Muscle layer of colon (tissue), 2 donors: ENCODE results near the gene UBE2K.
"Not testable (repeated sequence)": the region's sequence is repeated elsewhere in the genome, so short reads cannot be mapped to it uniquely, and the experiment has no call there.

Experiments used
- H3K27ac ChIP-seq: one replicate; pipeline ENCODE4 v1.7.0; 2013; ENCODE audit warnings: low read depth, mild to moderate bottlenecking, low read length, moderate library complexity
- H3K27me3 ChIP-seq, 2 donors: one replicate each; pipeline ENCODE4 v1.7.0; 2013; ENCODE audit warnings: low read length in 2 of 2, mild to moderate bottlenecking in 2 of 2; ENCODE audit not compliant: insufficient read depth in 2 of 2, control insufficient read depth in 1 of 2
- H3K36me3 ChIP-seq: one replicate; pipeline ENCODE4 v1.7.0; 2013; ENCODE audit warnings: mild to moderate bottlenecking, low read length; ENCODE audit not compliant: insufficient read depth
- H3K4me1 ChIP-seq: one replicate; pipeline ENCODE4 v1.7.0; 2013; ENCODE audit warnings: mild to moderate bottlenecking, low read length; ENCODE audit not compliant: insufficient read depth
- H3K4me3 ChIP-seq, 2 donors: one replicate each; pipeline ENCODE4 v1.7.0; 2013; ENCODE audit warnings: low read length in 2 of 2, low read depth in 1 of 2, mild to moderate bottlenecking in 1 of 2, moderate library complexity in 1 of 2
- H3K9ac ChIP-seq: one replicate; pipeline ENCODE4 v1.7.0; 2013; ENCODE audit warnings: low read length
- H3K9me3 ChIP-seq: one replicate; pipeline ENCODE4 v1.7.0; 2013; ENCODE audit warnings: mild to moderate bottlenecking, low read length
- donor health status: abdominal sarcoma.
- donor health status: Adenocarcinoma of cecum.

The UBE2K gene

GRCh38 chr4:39770471-39770870 lies 72.5 kb downstream of the UBE2K start:
- no peaks in the 10 kb centered on the region for H3K4me1 ChIP-seq
- H3K27ac ChIP-seq = no peak overlapping the region
- no peak overlapping the region for H3K9ac ChIP-seq
- H3K27me3 ChIP-seq = no peaks in the 10 kb centered on the region
- H3K9me3 ChIP-seq = no peaks in the 10 kb centered on the region
- H3K36me3 ChIP-seq = peaks cover 13% of the 10 kb centered on the region
- no peak overlapping the region for H3K4me3 ChIP-seq

GRCh38 chr4:39770969-39771724 lies 73.2 kb downstream of the UBE2K start:
- Histone ChIP-seq H3K27ac (no peak overlapping the region), H3K36me3 (peaks cover 14% of the 10 kb centered on the region)

GRCh38 chr4:39781988-39782387 lies 84.1 kb downstream of the UBE2K start:
- not testable (repeated sequence) for H3K4me3 ChIP-seq, H3K27me3 ChIP-seq, H3K9me3 ChIP-seq, H3K9ac ChIP-seq, H3K27ac ChIP-seq, H3K4me1 ChIP-seq
- peaks cover 12% of the 10 kb centered on the region for H3K36me3 ChIP-seq

More at GRCh38 chr4:39770969-39771724, 73.2 kb downstream of the UBE2K start:
- H3K4me3 ChIP-seq = no peak overlapping the region
- H3K27me3 ChIP-seq = no peaks in the 10 kb centered on the region
- no peaks in the 10 kb centered on the region for H3K9me3 ChIP-seq
- no peak overlapping the region for H3K9ac ChIP-seq
- no peaks in the 10 kb centered on the region for H3K4me1 ChIP-seq

- H3K4me3 ChIP-seq = no peak overlapping the region
- H3K27ac ChIP-seq = no peak overlapping the region
- H3K9me3 ChIP-seq = no peaks in the 10 kb centered on the region
- H3K4me1 ChIP-seq = no peaks in the 10 kb centered on the region
- no peaks in the 10 kb centered on the region for H3K27me3 ChIP-seq
- no peak overlapping the region for H3K9ac ChIP-seq
- no peaks in the 10 kb centered on the region for H3K36me3 ChIP-seq
These were observed 87.1 kb downstream of the UBE2K start for GRCh38 chr4:39785083-39785482.

GRCh38 chr4:39786838-39787237 lies 88.9 kb downstream of the UBE2K start:
- H3K4me1 ChIP-seq = no peaks in the 10 kb centered on the region
- no peaks in the 10 kb centered on the region for H3K36me3 ChIP-seq
- no peak overlapping the region for H3K4me3 ChIP-seq
- H3K9me3 ChIP-seq = no peaks in the 10 kb centered on the region
- no peak overlapping the region for H3K27ac ChIP-seq
- H3K9ac ChIP-seq = no peak overlapping the region
- no peaks in the 10 kb centered on the region for H3K27me3 ChIP-seq

GRCh38 chr4:39792128-39792527 lies 94.2 kb downstream of the UBE2K start:
- no peak overlapping the region for H3K9ac ChIP-seq
- H3K27ac ChIP-seq = no peak overlapping the region
- no peak overlapping the region for H3K4me3 ChIP-seq
- no peaks in the 10 kb centered on the region for H3K27me3 ChIP-seq
- H3K36me3 ChIP-seq = no peaks in the 10 kb centered on the region
- H3K4me1 ChIP-seq = no peaks in the 10 kb centered on the region
- no peaks in the 10 kb centered on the region for H3K9me3 ChIP-seq

- Histone ChIP-seq H3K9ac (no peak overlapping the region), H3K27me3 (no peaks in the 10 kb centered on the region), H3K4me1 (no peaks in the 10 kb centered on the region), H3K9me3 (no peaks in the 10 kb centered on the region), H3K36me3 (no peaks in the 10 kb centered on the region), H3K4me3 (no peak overlapping the region), H3K27ac (no peak overlapping the region)
These were observed 94.6 kb downstream of the UBE2K start for GRCh38 chr4:39792529-39792928.

- not testable (repeated sequence) for H3K4me1 ChIP-seq, H3K9me3 ChIP-seq, H3K36me3 ChIP-seq, H3K9ac ChIP-seq, H3K27ac ChIP-seq, H3K4me3 ChIP-seq, H3K27me3 ChIP-seq
These were observed 95.0 kb downstream of the UBE2K start for GRCh38 chr4:39792976-39793375.

GRCh38 chr4:39802005-39802404 lies 104.1 kb downstream of the UBE2K start:
- Histone ChIP-seq H3K9me3 (no peaks in the 10 kb centered on the region), H3K4me1 (no peaks in the 10 kb centered on the region), H3K27me3 (no peaks in the 10 kb centered on the region), H3K4me3 (no peak overlapping the region), H3K36me3 (no peaks in the 10 kb centered on the region), H3K9ac (no peak overlapping the region), H3K27ac (no peak overlapping the region)

- Histone ChIP-seq H3K4me1 (no peaks in the 10 kb centered on the region), H3K9me3 (no peaks in the 10 kb centered on the region), H3K4me3 (no peak overlapping the region), H3K9ac (no peak overlapping the region), H3K27me3 (no peaks in the 10 kb centered on the region), H3K36me3 (no peaks in the 10 kb centered on the region), H3K27ac (no peak overlapping the region)
These were observed 110.4 kb downstream of the UBE2K start for GRCh38 chr4:39808231-39808749.

GRCh38 chr4:39812500-39812899 lies 114.6 kb downstream of the UBE2K start:
- Histone ChIP-seq H3K9me3 (no peaks in the 10 kb centered on the region), H3K4me1 (no peaks in the 10 kb centered on the region), H3K27ac (no peak overlapping the region), H3K36me3 (no peaks in the 10 kb centered on the region), H3K4me3 (no peak overlapping the region), H3K9ac (no peak overlapping the region), H3K27me3 (no peaks in the 10 kb centered on the region)

GRCh38 chr4:39813033-39813432 lies 115.1 kb downstream of the UBE2K start:
- H3K9ac ChIP-seq, H3K27me3 ChIP-seq, H3K36me3 ChIP-seq, H3K9me3 ChIP-seq, H3K27ac ChIP-seq, H3K4me1 ChIP-seq, H3K4me3 ChIP-seq: not testable (repeated sequence)
